G401 (cell line): ENCODE measurements around the gene MKRN2. TPM values are rescaled to one million over a fixed set of nuclear protein-coding genes. Genes with fewer than 3 reads are reported as not detected.
A peak's percentile ranks its signal among the peaks of the same experiment; 100 is the strongest.

Source experiments
- DNase-seq: peaks from one replicate; pipeline ENCODE4 v3.0.0-alpha.2; 2015; ENCODE audit warnings: low spot score
- in situ Hi-C: cut with HindIII; loops from 2 replicates; pipeline ENCODE4 v1.10.0; 2016; ENCODE audit warnings: low sequenced_read_pairs, mixed read lengths
- total RNA-seq: library from RNA; depleted of rRNA; stranded (reverse); fragments of >200 nt; shearing (Covaris generic); gene quantifications from 2 replicates; pipeline ENCODE4 v1.2.3, GENCODE V29; 2014

The MKRN2 gene
- total RNA-seq, 1 experiment from 2014 or later: 24.0 TPM

- in situ Hi-C loops: no loop called here
- no peak for DNase-seq
Observed at GRCh38 chr3:12549971-12550760, 6.7 kb upstream of the MKRN2 start.

- DNase-seq: peak; percentile 62
Observed at GRCh38 chr3:12553921-12554391, 2.9 kb upstream of the MKRN2 start.

GRCh38 chr3:12556314-12556689 lies 585 bp upstream of the MKRN2 start:
- in situ Hi-C loops: no loop called here
- no peak for DNase-seq

More at GRCh38 chr3:12553921-12554391, 2.9 kb upstream of the MKRN2 start:
- in situ Hi-C loops: no loop called here

- in situ Hi-C loops: no loop called here
- peak; percentile 43 for DNase-seq
Observed at GRCh38 chr3:12557473-12558100, 700 bp downstream of the MKRN2 start.

- in situ Hi-C loops: no loop called here
- no peak for DNase-seq
Observed at GRCh38 chr3:12558706-12559105, 1.8 kb downstream of the MKRN2 start.

- in situ Hi-C loops: no loop called here
- peak; percentile 63 for DNase-seq
Observed at GRCh38 chr3:12559520-12559919, 2.6 kb downstream of the MKRN2 start.

GRCh38 chr3:12560505-12561190 lies 3.8 kb downstream of the MKRN2 start:
- peak; percentile 89 for DNase-seq
- in situ Hi-C loops: no loop called here

GRCh38 chr3:12561397-12561796 lies 4.5 kb downstream of the MKRN2 start:
- no peak for DNase-seq
- in situ Hi-C loops: no loop called here

GRCh38 chr3:12562451-12562850 lies 5.6 kb downstream of the MKRN2 start:
- DNase-seq: no peak
- in situ Hi-C loops: no loop called here

- in situ Hi-C loops: no loop called here
- no peak for DNase-seq
Observed at GRCh38 chr3:12566976-12567375, 10.1 kb downstream of the MKRN2 start.

- peak; percentile 56 for DNase-seq
- in situ Hi-C loops: no loop called here
Observed at GRCh38 chr3:12568747-12569146, 11.9 kb downstream of the MKRN2 start.

- in situ Hi-C loops: no loop called here
Observed at GRCh38 chr3:12569836-12570235, 12.9 kb downstream of the MKRN2 start.

GRCh38 chr3:12571986-12572385 lies 15.1 kb downstream of the MKRN2 start:
- DNase-seq: no peak
- in situ Hi-C loops: no loop called here

More at GRCh38 chr3:12569836-12570235, 12.9 kb downstream of the MKRN2 start:
- no peak for DNase-seq

- DNase-seq: no peak
Observed at GRCh38 chr3:12574131-12574530, 17.2 kb downstream of the MKRN2 start.

GRCh38 chr3:12574661-12575060 lies 17.8 kb downstream of the MKRN2 start:
- in situ Hi-C loops: no loop called here
- no peak for DNase-seq

More at GRCh38 chr3:12574131-12574530, 17.2 kb downstream of the MKRN2 start:
- in situ Hi-C loops: no loop called here

GRCh38 chr3:12577379-12577778 lies 20.5 kb downstream of the MKRN2 start:
- no peak for DNase-seq
- in situ Hi-C loops: no loop called here

- in situ Hi-C loops: no loop called here
- no peak for DNase-seq
Observed at GRCh38 chr3:12578742-12579141, 21.9 kb downstream of the MKRN2 start.

- no peak for DNase-seq
- in situ Hi-C loops: no loop called here
Observed at GRCh38 chr3:12579456-12579855, 22.6 kb downstream of the MKRN2 start.

- in situ Hi-C loops: no loop called here
- no peak for DNase-seq
Observed at GRCh38 chr3:12579905-12580304, 23.0 kb downstream of the MKRN2 start.

- in situ Hi-C loops: no loop called here
Observed at GRCh38 chr3:12582730-12583129, 25.8 kb downstream of the MKRN2 start.

More at GRCh38 chr3:12582730-12583129, 25.8 kb downstream of the MKRN2 start:
- DNase-seq: no peak
